GM23338 (cell line): ENCODE data around the gene CNPY3. TPM values are rescaled to one million over a fixed set of nuclear protein-coding genes. Genes with fewer than 3 reads are reported as not detected.

Source experiments
- ATAC-seq: fragments of 200-7000 bp; cut with Tn5 transposase; 3 replicates; pipeline ENCODE4 v1.9.1; 2020
- DNase-seq: peaks from one replicate; pipeline ENCODE4 v3.0.0-alpha.2; 2015; ENCODE audit warnings: low spot score
- H2AFZ ChIP-seq: fragments of 200-600 bp; sonication (generic); 2 replicates; pipeline ENCODE4 v1.8.0; 2016; ENCODE audit warnings: antibody characterized with exemption, mild to moderate bottlenecking, moderate library complexity
- H3F3A ChIP-seq: fragments of 200-600 bp; sonication (generic); replicated peaks from 2 replicates; pipeline ENCODE4 v1.8.0; 2017; ENCODE audit warnings: antibody characterized with exemption, mixed run types, low read depth
- H3K27ac ChIP-seq: fragments of 200-600 bp; sonication (generic); 2 replicates; pipeline ENCODE4 v1.6.1; 2016; ENCODE audit warnings: low read depth
- H3K27me3 ChIP-seq: fragments of 200-600 bp; sonication (generic); 2 replicates; pipeline ENCODE4 v1.8.0; 2016; ENCODE audit warnings: mild to moderate bottlenecking, mixed run types, moderate library complexity; ENCODE audit not compliant: insufficient read depth
- H3K36me3 ChIP-seq: fragments of 200-600 bp; sonication (generic); 2 replicates; pipeline ENCODE4 v1.8.0; 2016; ENCODE audit warnings: mild to moderate bottlenecking; ENCODE audit not compliant: insufficient read depth
- H3K4me1 ChIP-seq: fragments of 200-600 bp; sonication (generic); 2 replicates; pipeline ENCODE4 v1.8.0; 2016; ENCODE audit warnings: mild to moderate bottlenecking, moderate library complexity; ENCODE audit not compliant: insufficient read depth
- H3K4me2 ChIP-seq: fragments of 200-600 bp; sonication (generic); 2 replicates; pipeline ENCODE4 v1.7.1; 2017; ENCODE audit warnings: mixed run types
- H3K4me3 ChIP-seq: fragments of 200-600 bp; sonication (generic); 2 replicates; pipeline ENCODE4 v1.6.1; 2016; ENCODE audit warnings: mixed run types
- H3K79me2 ChIP-seq: fragments of 200-600 bp; sonication (generic); replicated peaks from 2 replicates; pipeline ENCODE4 v1.8.0; 2017; ENCODE audit warnings: mild to moderate bottlenecking; ENCODE audit not compliant: insufficient read depth
- H3K9me2 ChIP-seq: fragments of 200-600 bp; sonication (generic); 2 replicates; pipeline ENCODE4 v1.8.0; 2017; ENCODE audit not compliant: insufficient read depth
- H4K20me1 ChIP-seq: fragments of 200-600 bp; sonication (generic); replicated peaks from 2 replicates; pipeline ENCODE4 v1.8.0; 2017; ENCODE audit warnings: mild to moderate bottlenecking; ENCODE audit not compliant: insufficient read depth
- H3K27ac Mint-ChIP-seq: 2 replicates; pipeline ENCODE4 v1.8.0; 2020; ENCODE audit warnings: inconsistent platforms, mild to moderate bottlenecking, moderate library complexity, mixed read lengths
- H3K27me3 Mint-ChIP-seq: 3 replicates; pipeline ENCODE4 v1.8.0; 2022; ENCODE audit warnings: low read depth, mild to moderate bottlenecking, moderate library complexity, mixed read lengths, inconsistent platforms; ENCODE audit not compliant: insufficient read depth, poor library complexity
- H3K36me3 Mint-ChIP-seq: 3 replicates; pipeline ENCODE4 v1.8.0; 2021; ENCODE audit warnings: low read depth, mild to moderate bottlenecking, inconsistent platforms, moderate library complexity, mixed read lengths
- H3K4me1 Mint-ChIP-seq: 3 replicates; pipeline ENCODE4 v1.8.0; 2020; ENCODE audit warnings: mild to moderate bottlenecking, inconsistent platforms, mixed read lengths
- H3K4me3 Mint-ChIP-seq: 3 replicates; pipeline ENCODE4 v1.8.0; 2021; ENCODE audit warnings: moderate library complexity, mild to moderate bottlenecking, inconsistent platforms, mixed read lengths
- H3K9me3 Mint-ChIP-seq: 3 replicates; pipeline ENCODE4 v1.8.0; 2020; ENCODE audit warnings: moderate library complexity, mild to moderate bottlenecking, inconsistent platforms, mixed read lengths
- CREB1 ChIP-seq: fragments of 250-450 bp; sonication (Bioruptor Pico); IDR thresholded peaks from 2 replicates; pipeline ENCODE4 v1.5.0; 2020; ENCODE audit warnings: low read depth, mild to moderate bottlenecking, moderate library complexity
- EZH2 ChIP-seq: fragments of 200-600 bp; sonication (generic); IDR thresholded peaks from one replicate; pipeline ENCODE4 v1.8.0; 2017; ENCODE audit warnings: antibody characterized with exemption, mild to moderate bottlenecking, low read depth; ENCODE audit not compliant: unreplicated experiment
- EZH2phosphoT487 ChIP-seq: fragments of 200-600 bp; sonication (generic); IDR thresholded peaks from one replicate; pipeline ENCODE4 v1.8.1; 2018; ENCODE audit warnings: antibody characterized with exemption; ENCODE audit not compliant: unreplicated experiment
- JUNB ChIP-seq: IDR thresholded peaks from one replicate; pipeline ENCODE4 v1.6.1; 2016; ENCODE audit warnings: antibody characterized with exemption; ENCODE audit not compliant: unreplicated experiment
- NANOG ChIP-seq: IDR thresholded peaks from 2 replicates; pipeline ENCODE4 v1.6.1; 2016; ENCODE audit warnings: antibody characterized with exemption, borderline replicate concordance
- POLR2AphosphoS5 ChIP-seq: IDR thresholded peaks from 2 replicates; pipeline ENCODE4 v1.6.1; 2016; ENCODE audit warnings: antibody characterized with exemption, low read depth
- STAT1 ChIP-seq: IDR thresholded peaks from one replicate; pipeline ENCODE4 v1.6.1; 2016; ENCODE audit warnings: antibody characterized with exemption; ENCODE audit not compliant: unreplicated experiment
- ZNF114 ChIP-seq: fragments of 250-450 bp; sonication (Bioruptor Pico); IDR thresholded peaks from 2 replicates; pipeline ENCODE4 v1.5.0; 2020; ENCODE audit warnings: mild to moderate bottlenecking, moderate library complexity
- ZNF331 ChIP-seq: fragments of 250-450 bp; sonication (Bioruptor Pico); IDR thresholded peaks from 2 replicates; pipeline ENCODE4 v1.5.0; 2020; ENCODE audit warnings: low read depth, mild to moderate bottlenecking, moderate library complexity
- polyA plus RNA-seq: library from polyadenylated mRNA; unstranded; fragments of >200 nt; fragmentation: Nextera tagmentation; extraction: Ambion mirVana; gene quantifications from 2 replicates; pipeline ENCODE4 v1.2.1, GENCODE V29; 2016
- total RNA-seq: library from RNA; depleted of rRNA; stranded (reverse); fragments of >200 nt; shearing (Covaris generic); gene quantifications from 2 replicates; pipeline ENCODE4 v1.2.3, GENCODE V29; 2014
- TF ChIP-seq, protein P1 (sequence below): IDR thresholded peaks from 2 replicates; pipeline ENCODE4 v1.6.1; 2016; ENCODE audit warnings: antibody characterized with exemption
- TF ChIP-seq, protein P2 (sequence below): IDR thresholded peaks from one replicate; pipeline ENCODE4 v1.6.1; 2018; ENCODE audit warnings: antibody characterized with exemption; ENCODE audit not compliant: unreplicated experiment
- TF ChIP-seq, protein P3 (sequence below), 2 experiments: fragments of 200-600 bp in 1 of 2; sonication (generic) in 1 of 2; conservative IDR thresholded peaks; 2 replicates each; pipeline versions ENCODE4 v1.5.1 to v1.6.1; 2016 to 2017; ENCODE audit warnings: antibody characterized with exemption in 2 of 2, low read depth in 2 of 2, mild to moderate bottlenecking in 2 of 2, moderate library complexity in 1 of 2
- TF ChIP-seq, protein P4 (sequence below): fragments of 250-450 bp; sonication (Bioruptor Pico); IDR thresholded peaks from 2 replicates; pipeline ENCODE4 v1.5.0; 2020; ENCODE audit warnings: mild to moderate bottlenecking, moderate library complexity

CNPY3 gene
- total and polyA plus RNA-seq, 2 experiments from 2014 or later, result 67.0 to 74.5 TPM

DNA sequence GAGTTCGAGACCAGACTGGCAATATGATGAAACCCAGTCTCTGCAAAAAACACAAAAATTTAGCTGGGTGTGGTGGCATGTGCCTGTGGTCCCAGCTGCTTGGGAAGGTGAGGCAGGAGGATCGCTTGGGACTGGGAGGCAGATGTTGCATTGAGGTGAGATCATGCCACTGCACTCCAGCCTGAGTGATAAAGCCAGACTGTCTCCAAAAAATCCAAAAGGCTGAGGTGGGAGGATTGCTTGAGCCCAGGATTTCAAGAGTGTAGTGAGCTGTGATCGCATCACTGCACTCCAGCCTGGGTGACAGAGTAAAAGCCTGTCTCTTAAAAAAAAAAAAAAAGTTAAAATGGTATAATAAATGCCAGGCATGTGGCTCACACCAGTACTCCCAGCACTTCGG lies 14.7 kb upstream of the CNPY3 start:
- peak overlapping the region; percentile 59; the same call in 1 of the 2 replicates for H2AFZ ChIP-seq
- no peak for TF ChIP-seq STAT1
- no peak for TF ChIP-seq POLR2AphosphoS5
- TF ChIP-seq, protein P1, sequence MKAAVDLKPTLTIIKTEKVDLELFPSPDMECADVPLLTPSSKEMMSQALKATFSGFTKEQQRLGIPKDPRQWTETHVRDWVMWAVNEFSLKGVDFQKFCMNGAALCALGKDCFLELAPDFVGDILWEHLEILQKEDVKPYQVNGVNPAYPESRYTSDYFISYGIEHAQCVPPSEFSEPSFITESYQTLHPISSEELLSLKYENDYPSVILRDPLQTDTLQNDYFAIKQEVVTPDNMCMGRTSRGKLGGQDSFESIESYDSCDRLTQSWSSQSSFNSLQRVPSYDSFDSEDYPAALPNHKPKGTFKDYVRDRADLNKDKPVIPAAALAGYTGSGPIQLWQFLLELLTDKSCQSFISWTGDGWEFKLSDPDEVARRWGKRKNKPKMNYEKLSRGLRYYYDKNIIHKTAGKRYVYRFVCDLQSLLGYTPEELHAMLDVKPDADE, result no peak
- TF ChIP-seq ZNF114 (CRISPR knock-in tag), result no peak
- TF ChIP-seq EZH2phosphoT487, result no peak
- no peak for TF ChIP-seq NANOG
- TF ChIP-seq, protein P2, sequence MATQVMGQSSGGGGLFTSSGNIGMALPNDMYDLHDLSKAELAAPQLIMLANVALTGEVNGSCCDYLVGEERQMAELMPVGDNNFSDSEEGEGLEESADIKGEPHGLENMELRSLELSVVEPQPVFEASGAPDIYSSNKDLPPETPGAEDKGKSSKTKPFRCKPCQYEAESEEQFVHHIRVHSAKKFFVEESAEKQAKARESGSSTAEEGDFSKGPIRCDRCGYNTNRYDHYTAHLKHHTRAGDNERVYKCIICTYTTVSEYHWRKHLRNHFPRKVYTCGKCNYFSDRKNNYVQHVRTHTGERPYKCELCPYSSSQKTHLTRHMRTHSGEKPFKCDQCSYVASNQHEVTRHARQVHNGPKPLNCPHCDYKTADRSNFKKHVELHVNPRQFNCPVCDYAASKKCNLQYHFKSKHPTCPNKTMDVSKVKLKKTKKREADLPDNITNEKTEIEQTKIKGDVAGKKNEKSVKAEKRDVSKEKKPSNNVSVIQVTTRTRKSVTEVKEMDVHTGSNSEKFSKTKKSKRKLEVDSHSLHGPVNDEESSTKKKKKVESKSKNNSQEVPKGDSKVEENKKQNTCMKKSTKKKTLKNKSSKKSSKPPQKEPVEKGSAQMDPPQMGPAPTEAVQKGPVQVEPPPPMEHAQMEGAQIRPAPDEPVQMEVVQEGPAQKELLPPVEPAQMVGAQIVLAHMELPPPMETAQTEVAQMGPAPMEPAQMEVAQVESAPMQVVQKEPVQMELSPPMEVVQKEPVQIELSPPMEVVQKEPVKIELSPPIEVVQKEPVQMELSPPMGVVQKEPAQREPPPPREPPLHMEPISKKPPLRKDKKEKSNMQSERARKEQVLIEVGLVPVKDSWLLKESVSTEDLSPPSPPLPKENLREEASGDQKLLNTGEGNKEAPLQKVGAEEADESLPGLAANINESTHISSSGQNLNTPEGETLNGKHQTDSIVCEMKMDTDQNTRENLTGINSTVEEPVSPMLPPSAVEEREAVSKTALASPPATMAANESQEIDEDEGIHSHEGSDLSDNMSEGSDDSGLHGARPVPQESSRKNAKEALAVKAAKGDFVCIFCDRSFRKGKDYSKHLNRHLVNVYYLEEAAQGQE, result no peak
- no peak for TF ChIP-seq CREB1 (CRISPR knock-in tag)
- no peak for TF ChIP-seq JUNB
- no peak for TF ChIP-seq EZH2
- no peak for TF ChIP-seq ZNF331 (CRISPR knock-in tag)
- TF ChIP-seq, protein P3, sequence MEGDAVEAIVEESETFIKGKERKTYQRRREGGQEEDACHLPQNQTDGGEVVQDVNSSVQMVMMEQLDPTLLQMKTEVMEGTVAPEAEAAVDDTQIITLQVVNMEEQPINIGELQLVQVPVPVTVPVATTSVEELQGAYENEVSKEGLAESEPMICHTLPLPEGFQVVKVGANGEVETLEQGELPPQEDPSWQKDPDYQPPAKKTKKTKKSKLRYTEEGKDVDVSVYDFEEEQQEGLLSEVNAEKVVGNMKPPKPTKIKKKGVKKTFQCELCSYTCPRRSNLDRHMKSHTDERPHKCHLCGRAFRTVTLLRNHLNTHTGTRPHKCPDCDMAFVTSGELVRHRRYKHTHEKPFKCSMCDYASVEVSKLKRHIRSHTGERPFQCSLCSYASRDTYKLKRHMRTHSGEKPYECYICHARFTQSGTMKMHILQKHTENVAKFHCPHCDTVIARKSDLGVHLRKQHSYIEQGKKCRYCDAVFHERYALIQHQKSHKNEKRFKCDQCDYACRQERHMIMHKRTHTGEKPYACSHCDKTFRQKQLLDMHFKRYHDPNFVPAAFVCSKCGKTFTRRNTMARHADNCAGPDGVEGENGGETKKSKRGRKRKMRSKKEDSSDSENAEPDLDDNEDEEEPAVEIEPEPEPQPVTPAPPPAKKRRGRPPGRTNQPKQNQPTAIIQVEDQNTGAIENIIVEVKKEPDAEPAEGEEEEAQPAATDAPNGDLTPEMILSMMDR (conservative IDR thresholded peaks at IDR 0.05; ENCODE audit: low read depth in 2 of 2), result no peak
- TF ChIP-seq, protein P4, sequence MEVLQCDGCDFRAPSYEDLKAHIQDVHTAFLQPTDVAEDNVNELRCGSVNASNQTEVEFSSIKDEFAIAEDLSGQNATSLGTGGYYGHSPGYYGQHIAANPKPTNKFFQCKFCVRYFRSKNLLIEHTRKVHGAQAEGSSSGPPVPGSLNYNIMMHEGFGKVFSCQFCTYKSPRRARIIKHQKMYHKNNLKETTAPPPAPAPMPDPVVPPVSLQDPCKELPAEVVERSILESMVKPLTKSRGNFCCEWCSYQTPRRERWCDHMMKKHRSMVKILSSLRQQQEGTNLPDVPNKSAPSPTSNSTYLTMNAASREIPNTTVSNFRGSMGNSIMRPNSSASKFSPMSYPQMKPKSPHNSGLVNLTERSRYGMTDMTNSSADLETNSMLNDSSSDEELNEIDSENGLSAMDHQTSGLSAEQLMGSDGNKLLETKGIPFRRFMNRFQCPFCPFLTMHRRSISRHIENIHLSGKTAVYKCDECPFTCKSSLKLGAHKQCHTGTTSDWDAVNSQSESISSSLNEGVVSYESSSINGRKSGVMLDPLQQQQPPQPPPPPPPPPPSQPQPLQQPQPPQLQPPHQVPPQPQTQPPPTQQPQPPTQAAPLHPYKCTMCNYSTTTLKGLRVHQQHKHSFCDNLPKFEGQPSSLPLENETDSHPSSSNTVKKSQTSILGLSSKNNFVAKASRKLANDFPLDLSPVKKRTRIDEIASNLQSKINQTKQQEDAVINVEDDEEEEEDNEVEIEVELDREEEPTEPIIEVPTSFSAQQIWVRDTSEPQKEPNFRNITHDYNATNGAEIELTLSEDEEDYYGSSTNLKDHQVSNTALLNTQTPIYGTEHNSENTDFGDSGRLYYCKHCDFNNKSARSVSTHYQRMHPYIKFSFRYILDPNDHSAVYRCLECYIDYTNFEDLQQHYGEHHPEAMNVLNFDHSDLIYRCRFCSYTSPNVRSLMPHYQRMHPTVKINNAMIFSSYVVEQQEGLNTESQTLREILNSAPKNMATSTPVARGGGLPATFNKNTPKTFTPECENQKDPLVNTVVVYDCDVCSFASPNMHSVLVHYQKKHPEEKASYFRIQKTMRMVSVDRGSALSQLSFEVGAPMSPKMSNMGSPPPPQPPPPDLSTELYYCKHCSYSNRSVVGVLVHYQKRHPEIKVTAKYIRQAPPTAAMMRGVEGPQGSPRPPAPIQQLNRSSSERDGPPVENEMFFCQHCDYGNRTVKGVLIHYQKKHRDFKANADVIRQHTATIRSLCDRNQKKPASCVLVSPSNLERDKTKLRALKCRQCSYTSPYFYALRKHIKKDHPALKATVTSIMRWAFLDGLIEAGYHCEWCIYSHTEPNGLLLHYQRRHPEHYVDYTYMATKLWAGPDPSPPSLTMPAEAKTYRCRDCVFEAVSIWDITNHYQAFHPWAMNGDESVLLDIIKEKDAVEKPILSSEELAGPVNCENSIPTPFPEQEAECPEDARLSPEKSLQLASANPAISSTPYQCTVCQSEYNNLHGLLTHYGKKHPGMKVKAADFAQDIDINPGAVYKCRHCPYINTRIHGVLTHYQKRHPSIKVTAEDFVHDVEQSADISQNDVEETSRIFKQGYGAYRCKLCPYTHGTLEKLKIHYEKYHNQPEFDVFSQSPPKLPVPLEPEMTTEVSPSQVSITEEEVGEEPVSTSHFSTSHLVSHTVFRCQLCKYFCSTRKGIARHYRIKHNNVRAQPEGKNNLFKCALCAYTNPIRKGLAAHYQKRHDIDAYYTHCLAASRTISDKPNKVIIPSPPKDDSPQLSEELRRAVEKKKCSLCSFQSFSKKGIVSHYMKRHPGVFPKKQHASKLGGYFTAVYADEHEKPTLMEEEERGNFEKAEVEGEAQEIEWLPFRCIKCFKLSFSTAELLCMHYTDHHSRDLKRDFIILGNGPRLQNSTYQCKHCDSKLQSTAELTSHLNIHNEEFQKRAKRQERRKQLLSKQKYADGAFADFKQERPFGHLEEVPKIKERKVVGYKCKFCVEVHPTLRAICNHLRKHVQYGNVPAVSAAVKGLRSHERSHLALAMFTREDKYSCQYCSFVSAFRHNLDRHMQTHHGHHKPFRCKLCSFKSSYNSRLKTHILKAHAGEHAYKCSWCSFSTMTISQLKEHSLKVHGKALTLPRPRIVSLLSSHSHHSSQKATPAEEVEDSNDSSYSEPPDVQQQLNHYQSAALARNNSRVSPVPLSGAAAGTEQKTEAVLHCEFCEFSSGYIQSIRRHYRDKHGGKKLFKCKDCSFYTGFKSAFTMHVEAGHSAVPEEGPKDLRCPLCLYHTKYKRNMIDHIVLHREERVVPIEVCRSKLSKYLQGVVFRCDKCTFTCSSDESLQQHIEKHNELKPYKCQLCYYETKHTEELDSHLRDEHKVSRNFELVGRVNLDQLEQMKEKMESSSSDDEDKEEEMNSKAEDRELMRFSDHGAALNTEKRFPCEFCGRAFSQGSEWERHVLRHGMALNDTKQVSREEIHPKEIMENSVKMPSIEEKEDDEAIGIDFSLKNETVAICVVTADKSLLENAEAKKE (CRISPR knock-in tag), result no peak
- Mint-ChIP-seq H3K4me1 (no peaks in the 10 kb centered on the region), H3K9me3 (no peaks in the 10 kb centered on the region), H3K4me3 (no peak overlapping the region), H3K27me3 (peaks cover 8% of the 10 kb centered on the region), H3K36me3 (no peaks in the 10 kb centered on the region), H3K27ac (peak overlapping the region; percentile 70; the same call in 1 of the 2 replicates)
- DNase-seq (no peak), ATAC-seq (no peak)
- H3K36me3 ChIP-seq, result no peaks in the 10 kb centered on the region
- no peaks in the 10 kb centered on the region; the same call in 1 of the 2 replicates for H3K4me1 ChIP-seq
- no peaks in the 10 kb centered on the region for H3K9me2 ChIP-seq
- H3F3A ChIP-seq, result peaks cover 3% of the 10 kb centered on the region; the same call in 1 of the 2 replicates
- H4K20me1 ChIP-seq, result no peaks in the 10 kb centered on the region
- H3K79me2 ChIP-seq, result no peaks in the 10 kb centered on the region
- no peak overlapping the region for H3K4me3 ChIP-seq
- H3K27ac ChIP-seq, result no peak overlapping the region
- H3K27me3 ChIP-seq, result no peaks in the 10 kb centered on the region
- H3K4me2 ChIP-seq, result no peak overlapping the region
